Activated B cell treated with CpG ODN at 0.5 μM for 24 hours (primary cell): Measurements from ENCODE around the gene SLC1A2. TPM values are rescaled to one million over a fixed set of nuclear protein-coding genes. Genes with fewer than 3 reads are reported as not detected.

Experiments
- ATAC-seq: fragments of 200-7000 bp; cut with Tn5 transposase; one replicate; pipeline ENCODE4 v1.10.0; 2021; ENCODE audit warnings: low read depth, mild to moderate bottlenecking, moderate library complexity
- CTCF ChIA-PET: fragments of 350-600 bp; sonication (Branson Sonifier 250); formaldehyde crosslinking; loops from one replicate; lab custom pipeline; 2021; ENCODE audit warnings: antibody characterized with exemption; lab: Charles Lee
- POLR2A ChIA-PET: fragments of 350-600 bp; sonication (Branson Sonifier 250); formaldehyde crosslinking; loops from one replicate; lab custom pipeline; 2021; ENCODE audit warnings: antibody characterized with exemption; lab: Charles Lee
- DNase-seq: peaks from one replicate; pipeline ENCODE4 v3.0.0; 2022
- H3K27ac Mint-ChIP-seq: one replicate; pipeline ENCODE4 v1.8.0; 2020; ENCODE audit warnings: mixed read lengths
- H3K27me3 Mint-ChIP-seq: one replicate; pipeline ENCODE4 v1.8.0; 2021; ENCODE audit warnings: mixed read lengths
- H3K36me3 Mint-ChIP-seq: one replicate; pipeline ENCODE4 v1.8.0; 2021; ENCODE audit warnings: low read depth, mixed read lengths
- H3K4me1 Mint-ChIP-seq: one replicate; pipeline ENCODE4 v1.8.0; 2021; ENCODE audit warnings: mixed read lengths
- H3K4me3 Mint-ChIP-seq: one replicate; pipeline ENCODE4 v1.8.0; 2020; ENCODE audit warnings: mild to moderate bottlenecking, mixed read lengths
- H3K9me3 Mint-ChIP-seq: one replicate; pipeline ENCODE4 v1.8.0; 2020; ENCODE audit warnings: mixed read lengths
- intact Hi-C: fragments of 100-400 bp; cut with micrococcal nuclease; formaldehyde crosslinking; loops from one replicate; pipeline ENCODE4 v1.15.1; 2024
- total RNA-seq: library from RNA; stranded (reverse); gene quantifications from 2 replicates; pipeline ENCODE4 v1.2.3, GENCODE V29; 2022
- TF ChIP-seq, protein P1 (sequence below): fragments of 200-600 bp; IDR thresholded peaks from one replicate; pipeline ENCODE4 v1.8.0; 2022; ENCODE audit warnings: antibody characterized with exemption, mild to moderate bottlenecking

Gene SLC1A2
- total RNA-seq, 1 donor from 2014 or later = not detected

- peaks cover 4% of the 10 kb centered on the region for H3K9me3 Mint-ChIP-seq
- ChIA-PET POLR2A (no interaction called here), CTCF (no interaction called here)
- DNase-seq (no peak), ATAC-seq (peak; percentile 32)
- H3K4me3 Mint-ChIP-seq = peak overlapping the region; percentile 44
- peak overlapping the region; percentile 70 for H3K27ac Mint-ChIP-seq
- peaks cover 82% of the 10 kb centered on the region for H3K4me1 Mint-ChIP-seq
- TF ChIP-seq, protein P1, sequence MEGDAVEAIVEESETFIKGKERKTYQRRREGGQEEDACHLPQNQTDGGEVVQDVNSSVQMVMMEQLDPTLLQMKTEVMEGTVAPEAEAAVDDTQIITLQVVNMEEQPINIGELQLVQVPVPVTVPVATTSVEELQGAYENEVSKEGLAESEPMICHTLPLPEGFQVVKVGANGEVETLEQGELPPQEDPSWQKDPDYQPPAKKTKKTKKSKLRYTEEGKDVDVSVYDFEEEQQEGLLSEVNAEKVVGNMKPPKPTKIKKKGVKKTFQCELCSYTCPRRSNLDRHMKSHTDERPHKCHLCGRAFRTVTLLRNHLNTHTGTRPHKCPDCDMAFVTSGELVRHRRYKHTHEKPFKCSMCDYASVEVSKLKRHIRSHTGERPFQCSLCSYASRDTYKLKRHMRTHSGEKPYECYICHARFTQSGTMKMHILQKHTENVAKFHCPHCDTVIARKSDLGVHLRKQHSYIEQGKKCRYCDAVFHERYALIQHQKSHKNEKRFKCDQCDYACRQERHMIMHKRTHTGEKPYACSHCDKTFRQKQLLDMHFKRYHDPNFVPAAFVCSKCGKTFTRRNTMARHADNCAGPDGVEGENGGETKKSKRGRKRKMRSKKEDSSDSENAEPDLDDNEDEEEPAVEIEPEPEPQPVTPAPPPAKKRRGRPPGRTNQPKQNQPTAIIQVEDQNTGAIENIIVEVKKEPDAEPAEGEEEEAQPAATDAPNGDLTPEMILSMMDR = no peak
- H3K27me3 Mint-ChIP-seq = no peaks in the 10 kb centered on the region
- intact Hi-C loops = loop anchor here (5.0 kb wide), 1 partner anchor 137 kb away; no protein-coding TSS in a partner anchor
- peaks cover 95% of the 10 kb centered on the region for H3K36me3 Mint-ChIP-seq
Observed at GRCh38 chr11:35214792-35215193, 204.6 kb downstream of the SLC1A2 start.

- Mint-ChIP-seq H3K4me1 (peaks cover 85% of the 10 kb centered on the region), H3K9me3 (peaks cover 4% of the 10 kb centered on the region), H3K4me3 (peak overlapping the region; percentile 44), H3K27me3 (no peaks in the 10 kb centered on the region), H3K36me3 (peaks cover 95% of the 10 kb centered on the region), H3K27ac (peak overlapping the region; percentile 70)
- CTCF ChIA-PET = interaction anchor here (0.7 kb wide), 2 partner anchors 23 to 288 kb away, joined by 3 to 4 read pairs; no protein-coding TSS in a partner anchor
- DNase-seq (no peak), ATAC-seq (no peak)
- TF ChIP-seq, protein P1 = no peak
- intact Hi-C loops = no loop called here
- POLR2A ChIA-PET = interaction anchor here (0.6 to 0.7 kb wide), 2 partner anchors 150 to 207 kb away, joined by 3 read pairs; no protein-coding TSS in a partner anchor
Observed at GRCh38 chr11:35214226-35214770, 205.1 kb downstream of the SLC1A2 start.

DNA sequence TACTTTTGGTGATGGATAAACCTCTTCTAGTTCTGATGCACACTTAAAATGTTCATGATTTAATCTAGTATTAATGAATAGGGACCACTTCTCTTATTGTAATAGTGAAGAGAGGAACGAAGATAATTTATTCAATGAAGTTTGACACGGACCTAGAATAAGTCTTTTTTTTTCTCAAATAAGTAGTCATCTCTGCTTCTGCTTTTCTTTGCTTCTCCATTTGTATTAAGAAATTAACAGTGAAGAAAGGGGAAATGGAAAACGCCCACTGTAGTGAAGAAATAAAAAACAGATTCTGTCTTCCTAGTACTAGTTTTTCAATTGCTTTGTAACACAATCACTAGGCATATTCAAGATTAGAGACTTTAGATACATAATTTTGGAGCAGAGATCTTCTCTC lies 207.4 kb downstream of the SLC1A2 start:
- peak; percentile 72 for ATAC-seq
- intact Hi-C loops = loop anchor here (1.0 kb wide), 2 partner anchors 8 to 71 kb away; no protein-coding TSS in a partner anchor
- Mint-ChIP-seq H3K27ac (peak overlapping the region; percentile 62), H3K4me3 (peak overlapping the region; percentile 36), H3K9me3 (peaks cover 4% of the 10 kb centered on the region), H3K36me3 (peaks cover 96% of the 10 kb centered on the region), H3K4me1 (peaks cover 77% of the 10 kb centered on the region), H3K27me3 (no peaks in the 10 kb centered on the region)
- POLR2A ChIA-PET = no interaction called here
- CTCF ChIA-PET = no interaction called here
- TF ChIP-seq, protein P1 = no peak
- no peak for DNase-seq

DNA sequence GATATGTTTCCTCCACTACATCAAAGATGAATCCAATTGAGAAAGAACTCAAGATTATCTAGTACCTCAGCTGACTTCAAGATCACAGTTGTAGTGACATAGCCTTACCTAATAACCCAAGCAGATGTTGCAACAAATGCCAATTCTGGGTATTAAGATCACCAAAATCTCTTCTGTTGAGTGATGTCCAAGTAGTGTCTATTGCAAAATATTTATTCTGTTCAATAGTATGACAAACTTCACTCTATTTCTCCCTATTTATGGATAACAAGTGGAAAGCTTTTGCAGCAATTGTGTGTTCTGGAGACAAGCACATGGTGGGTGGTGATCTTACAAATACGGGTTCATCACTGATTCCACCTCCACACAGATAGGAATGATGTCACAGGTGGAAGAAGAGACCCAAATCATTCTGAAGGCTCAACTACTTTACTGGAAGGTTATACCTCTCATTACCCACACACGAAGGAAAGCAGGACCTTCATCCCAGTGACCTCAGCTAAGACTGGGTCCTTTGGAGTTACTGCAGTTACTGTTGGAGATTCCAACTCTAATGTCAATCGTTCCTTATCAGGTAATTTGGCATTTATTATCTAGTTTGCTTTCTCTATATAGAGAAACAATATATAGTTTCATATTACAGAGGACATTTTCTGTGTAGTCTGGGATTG lies 208.3 kb downstream of the SLC1A2 start:
- ATAC-seq = no peak
- H3K9me3 Mint-ChIP-seq = peaks cover 4% of the 10 kb centered on the region
- ChIA-PET CTCF (no interaction called here), POLR2A (interaction anchor here (0.6 to 0.7 kb wide), 2 partner anchors 150 to 192 kb away, joined by 4 to 6 read pairs; no protein-coding TSS in a partner anchor)
- peaks cover 70% of the 10 kb centered on the region for H3K4me1 Mint-ChIP-seq
- intact Hi-C loops = no loop called here
- TF ChIP-seq, protein P1 = no peak
- H3K27ac Mint-ChIP-seq = peak overlapping the region; percentile 33
- no peak overlapping the region for H3K4me3 Mint-ChIP-seq
- H3K36me3 Mint-ChIP-seq = peaks cover 96% of the 10 kb centered on the region
- DNase-seq = no peak
- no peaks in the 10 kb centered on the region for H3K27me3 Mint-ChIP-seq

- CTCF ChIA-PET = no interaction called here
Observed at GRCh38 chr11:35208795-35209194, 210.6 kb downstream of the SLC1A2 start.

More at GRCh38 chr11:35208795-35209194, 210.6 kb downstream of the SLC1A2 start:
- H3K4me1 Mint-ChIP-seq = peaks cover 53% of the 10 kb centered on the region
- H3K4me3 Mint-ChIP-seq = no peak overlapping the region
- intact Hi-C loops = no loop called here
- DNase-seq (no peak), ATAC-seq (no peak)
- POLR2A ChIA-PET = no interaction called here
- TF ChIP-seq, protein P1 = no peak
- H3K36me3 Mint-ChIP-seq = peaks cover 97% of the 10 kb centered on the region
- peaks cover 4% of the 10 kb centered on the region for H3K9me3 Mint-ChIP-seq
- no peaks in the 10 kb centered on the region for H3K27me3 Mint-ChIP-seq
- no peak overlapping the region for H3K27ac Mint-ChIP-seq
